ENCODE measurements around the gene FRG1.
A peak's percentile ranks its signal among the peaks of the same experiment; 100 is the strongest.
"Not testable (repeated sequence)": the region's sequence is repeated elsewhere in the genome, so short reads cannot be mapped to it uniquely, and the experiment has no call there.

FRG1 gene

DNA sequence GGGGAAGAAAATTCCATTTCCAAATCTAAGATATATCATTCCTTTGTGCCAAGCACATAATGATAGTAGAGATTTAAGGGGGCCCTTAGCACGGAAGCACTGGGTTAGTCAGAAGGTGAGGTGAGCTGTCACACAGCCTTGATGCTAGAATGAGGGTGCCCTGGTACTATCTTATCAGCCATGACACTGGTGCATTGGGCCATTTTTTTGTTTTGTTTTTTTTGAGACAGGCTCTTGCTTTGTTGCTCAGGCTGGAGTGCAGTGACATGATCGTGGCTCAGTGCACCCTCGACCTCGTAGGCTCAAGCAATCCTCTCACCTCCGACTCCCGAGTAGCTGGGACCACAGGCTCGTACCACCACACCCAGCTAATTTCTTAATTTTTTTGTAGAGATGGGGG lies 7.8 kb downstream of the FRG1 start:
- H3K79me2 ChIP-seq (ENCODE audit: control insufficient read depth, insufficient read depth, low read length, poor library complexity); H3K36me3 ChIP-seq (ENCODE audit: control insufficient read depth in 1 of 2, insufficient read depth in 2 of 2, low read length in 2 of 2); H3K79me1 ChIP-seq (ENCODE audit: low read length); H3K27ac ChIP-seq (ENCODE audit: low read depth, low read length); H3K18ac ChIP-seq (ENCODE audit: low read length); H2BK12ac ChIP-seq (ENCODE audit: low read length); H4K91ac ChIP-seq (ENCODE audit: low read depth, low read length); H3K4ac ChIP-seq (ENCODE audit: low read depth, low read length); H3K4me1 ChIP-seq (ENCODE audit: control insufficient read depth in 1 of 2, insufficient read depth in 2 of 2, low read length in 2 of 2); H3K4me3 ChIP-seq (ENCODE audit: low read depth, low read length); H3K23ac ChIP-seq (ENCODE audit: low read length); H3K9me3 ChIP-seq (ENCODE audit: insufficient read depth, low read depth, low read length); H3K14ac ChIP-seq (ENCODE audit: low read length); H3K9ac ChIP-seq (ENCODE audit: low read length); H2BK120ac ChIP-seq (ENCODE audit: insufficient read depth, low read length, poor library complexity); H3K27me3 ChIP-seq (ENCODE audit: insufficient read depth, low read length); H3K4me2 ChIP-seq (ENCODE audit: low read length); H4K12ac ChIP-seq (ENCODE audit: low read depth, low read length); H2AK5ac ChIP-seq (ENCODE audit: low read length); H4K8ac ChIP-seq (ENCODE audit: low read depth, low read length); H2AFZ ChIP-seq (ENCODE audit: insufficient read depth, low read length, poor library complexity); H2BK5ac ChIP-seq (ENCODE audit: low read depth, low read length, poor library complexity): not testable (repeated sequence)
- WGBS (ENCODE audit: extremely low coverage, insufficient coverage, insufficient read length): no CpG with 5 or more reads among the region's 7 CpGs
- DNase-seq: peak; percentile 51 to 76

DNA sequence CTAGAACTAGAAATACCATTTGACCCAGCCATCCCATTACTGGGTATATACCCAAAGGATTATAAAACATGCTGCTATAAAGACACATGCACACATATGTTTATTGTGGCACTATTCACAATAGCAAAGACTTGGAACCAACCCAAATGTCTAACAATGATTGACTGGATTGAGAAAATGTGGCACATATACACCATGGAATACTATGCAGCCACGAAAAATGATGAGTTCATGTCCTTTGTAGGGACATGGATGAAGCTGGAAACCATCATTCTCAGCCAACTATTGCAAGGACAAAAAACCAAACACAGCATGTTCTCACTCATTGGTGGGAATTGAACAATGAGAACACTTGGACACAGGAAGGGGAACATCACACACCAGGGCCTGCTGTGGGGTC lies 28.6 kb downstream of the FRG1 start:
- H3K4ac ChIP-seq (ENCODE audit: low read depth, low read length); H3K4me2 ChIP-seq (ENCODE audit: low read length); H2BK12ac ChIP-seq (ENCODE audit: low read length); H4K8ac ChIP-seq (ENCODE audit: low read depth, low read length); H3K14ac ChIP-seq (ENCODE audit: low read length); H3K36me3 ChIP-seq (ENCODE audit: control insufficient read depth in 1 of 2, insufficient read depth in 2 of 2, low read length in 2 of 2); H3K79me1 ChIP-seq (ENCODE audit: low read length); H2AK5ac ChIP-seq (ENCODE audit: low read length); DNase-seq; H4K12ac ChIP-seq (ENCODE audit: low read depth, low read length); H3K27me3 ChIP-seq (ENCODE audit: insufficient read depth, low read length); H2BK120ac ChIP-seq (ENCODE audit: insufficient read depth, low read length, poor library complexity); H3K4me1 ChIP-seq (ENCODE audit: control insufficient read depth in 1 of 2, insufficient read depth in 2 of 2, low read length in 2 of 2); H3K27ac ChIP-seq (ENCODE audit: low read depth, low read length); H2BK5ac ChIP-seq (ENCODE audit: low read depth, low read length, poor library complexity); H3K18ac ChIP-seq (ENCODE audit: low read length); H2AFZ ChIP-seq (ENCODE audit: insufficient read depth, low read length, poor library complexity); H3K9me3 ChIP-seq (ENCODE audit: insufficient read depth, low read depth, low read length); H4K91ac ChIP-seq (ENCODE audit: low read depth, low read length); H3K9ac ChIP-seq (ENCODE audit: low read length); H3K79me2 ChIP-seq (ENCODE audit: control insufficient read depth, insufficient read depth, low read length, poor library complexity); H3K23ac ChIP-seq (ENCODE audit: low read length); H3K4me3 ChIP-seq (ENCODE audit: low read depth, low read length): not testable (repeated sequence)
- WGBS (ENCODE audit: extremely low coverage, insufficient coverage, insufficient read length): no CpG with 5 or more reads among the region's 1 CpG

DNA sequence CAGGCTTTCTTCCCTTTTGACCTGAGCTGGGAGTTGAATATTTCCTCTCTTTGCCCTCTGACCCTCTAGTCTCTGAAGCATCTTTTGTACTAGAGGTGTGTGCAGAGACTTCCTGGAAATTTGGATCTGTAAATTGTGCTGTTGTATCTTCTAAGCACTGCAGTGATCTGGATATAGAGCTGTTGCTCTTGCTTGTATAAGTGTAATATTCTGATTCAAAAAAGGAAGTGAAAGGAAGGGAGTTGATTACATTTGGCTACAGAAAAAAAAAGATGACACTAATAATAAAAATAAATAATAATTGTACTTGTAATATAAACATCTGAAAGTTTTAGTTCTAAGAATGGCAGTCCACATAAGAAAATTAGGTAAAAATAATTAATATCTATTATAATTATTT lies 33.0 kb downstream of the FRG1 start:
- no peak overlapping the region for H2BK5ac ChIP-seq (ENCODE audit: low read depth, low read length, poor library complexity)
- H4K91ac ChIP-seq (ENCODE audit: low read depth, low read length): no peak overlapping the region
- H3K79me1 ChIP-seq (ENCODE audit: low read length): no peaks in the 10 kb centered on the region
- H3K27me3 ChIP-seq (ENCODE audit: insufficient read depth, low read length): no peaks in the 10 kb centered on the region
- no peak overlapping the region for H3K18ac ChIP-seq (ENCODE audit: low read length)
- no peak overlapping the region for H2BK12ac ChIP-seq (ENCODE audit: low read length)
- no peak overlapping the region for H3K4ac ChIP-seq (ENCODE audit: low read depth, low read length)
- no peak overlapping the region for H2BK120ac ChIP-seq (ENCODE audit: insufficient read depth, low read length, poor library complexity)
- H2AK5ac ChIP-seq (ENCODE audit: low read length): no peak overlapping the region
- H3K4me1 ChIP-seq (ENCODE audit: control insufficient read depth in 1 of 2, insufficient read depth in 2 of 2, low read length in 2 of 2): no peaks in the 10 kb centered on the region
- no peak overlapping the region for H3K14ac ChIP-seq (ENCODE audit: low read length)
- H4K12ac ChIP-seq (ENCODE audit: low read depth, low read length): no peak overlapping the region
- H3K79me2 ChIP-seq (ENCODE audit: control insufficient read depth, insufficient read depth, low read length, poor library complexity): no peaks in the 10 kb centered on the region
- H3K23ac ChIP-seq (ENCODE audit: low read length): no peak overlapping the region
- H3K4me3 ChIP-seq (ENCODE audit: low read depth, low read length): no peak overlapping the region
- no peak overlapping the region for H2AFZ ChIP-seq (ENCODE audit: insufficient read depth, low read length, poor library complexity)
- no peaks in the 10 kb centered on the region for H3K36me3 ChIP-seq (ENCODE audit: control insufficient read depth in 1 of 2, insufficient read depth in 2 of 2, low read length in 2 of 2)
- H3K9ac ChIP-seq (ENCODE audit: low read length): no peak overlapping the region
- H4K8ac ChIP-seq (ENCODE audit: low read depth, low read length): no peak overlapping the region
- no peak for DNase-seq
- no peak overlapping the region for H3K27ac ChIP-seq (ENCODE audit: low read depth, low read length)
- peaks cover 2% of the 10 kb centered on the region for H3K9me3 ChIP-seq (ENCODE audit: insufficient read depth, low read depth, low read length)
- no peak overlapping the region for H3K4me2 ChIP-seq (ENCODE audit: low read length)

DNA sequence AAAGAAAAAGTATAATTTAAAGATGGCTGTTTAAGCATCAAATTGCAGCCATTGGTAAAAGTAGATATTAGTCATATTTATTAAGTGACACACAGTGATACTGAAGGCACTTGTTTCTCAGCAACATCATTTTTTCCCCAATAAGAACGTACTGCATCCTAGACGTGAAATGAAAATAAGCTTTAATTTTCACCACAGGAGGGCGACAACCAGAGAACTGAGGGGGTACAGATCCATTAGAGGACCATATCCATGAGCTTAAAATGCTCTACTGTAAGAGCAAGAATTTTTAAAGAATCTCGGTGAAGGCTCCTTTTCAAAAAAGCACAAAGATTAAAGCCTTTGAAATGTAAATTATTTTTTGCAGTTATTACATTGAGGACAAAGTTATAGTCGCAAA lies 33.4 kb downstream of the FRG1 start:
- Histone ChIP-seq H3K4me2 (ENCODE audit: low read length) (no peak overlapping the region), H3K9ac (ENCODE audit: low read length) (no peak overlapping the region), H2AK5ac (ENCODE audit: low read length) (no peak overlapping the region), H2AFZ (ENCODE audit: insufficient read depth, low read length, poor library complexity) (no peak overlapping the region), H3K79me1 (ENCODE audit: low read length) (no peaks in the 10 kb centered on the region), H4K8ac (ENCODE audit: low read depth, low read length) (no peak overlapping the region), H3K14ac (ENCODE audit: low read length) (no peak overlapping the region), H3K4me3 (ENCODE audit: low read depth, low read length) (no peak overlapping the region), H2BK120ac (ENCODE audit: insufficient read depth, low read length, poor library complexity) (no peak overlapping the region), H2BK12ac (ENCODE audit: low read length) (no peak overlapping the region), H3K4ac (ENCODE audit: low read depth, low read length) (no peak overlapping the region), H3K79me2 (ENCODE audit: control insufficient read depth, insufficient read depth, low read length, poor library complexity) (no peaks in the 10 kb centered on the region), H4K12ac (ENCODE audit: low read depth, low read length) (no peak overlapping the region), H3K18ac (ENCODE audit: low read length) (no peak overlapping the region), H3K36me3 (ENCODE audit: control insufficient read depth in 1 of 2, insufficient read depth in 2 of 2, low read length in 2 of 2) (no peaks in the 10 kb centered on the region), H2BK5ac (ENCODE audit: low read depth, low read length, poor library complexity) (no peak overlapping the region), H3K27ac (ENCODE audit: low read depth, low read length) (no peak overlapping the region), H3K27me3 (ENCODE audit: insufficient read depth, low read length) (no peaks in the 10 kb centered on the region), H3K9me3 (ENCODE audit: insufficient read depth, low read depth, low read length) (peaks cover 2% of the 10 kb centered on the region), H3K4me1 (ENCODE audit: control insufficient read depth in 1 of 2, insufficient read depth in 2 of 2, low read length in 2 of 2) (no peaks in the 10 kb centered on the region), H4K91ac (ENCODE audit: low read depth, low read length) (no peak overlapping the region), H3K23ac (ENCODE audit: low read length) (no peak overlapping the region)
- WGBS (ENCODE audit: extremely low coverage, insufficient coverage, insufficient read length): no CpG with 5 or more reads among the region's 5 CpGs
- DNase-seq: no peak
